ENCODE data around the gene KLHL36.
A peak's percentile ranks its signal among the peaks of the same experiment; 100 is the strongest.

KLHL36 gene

DNA sequence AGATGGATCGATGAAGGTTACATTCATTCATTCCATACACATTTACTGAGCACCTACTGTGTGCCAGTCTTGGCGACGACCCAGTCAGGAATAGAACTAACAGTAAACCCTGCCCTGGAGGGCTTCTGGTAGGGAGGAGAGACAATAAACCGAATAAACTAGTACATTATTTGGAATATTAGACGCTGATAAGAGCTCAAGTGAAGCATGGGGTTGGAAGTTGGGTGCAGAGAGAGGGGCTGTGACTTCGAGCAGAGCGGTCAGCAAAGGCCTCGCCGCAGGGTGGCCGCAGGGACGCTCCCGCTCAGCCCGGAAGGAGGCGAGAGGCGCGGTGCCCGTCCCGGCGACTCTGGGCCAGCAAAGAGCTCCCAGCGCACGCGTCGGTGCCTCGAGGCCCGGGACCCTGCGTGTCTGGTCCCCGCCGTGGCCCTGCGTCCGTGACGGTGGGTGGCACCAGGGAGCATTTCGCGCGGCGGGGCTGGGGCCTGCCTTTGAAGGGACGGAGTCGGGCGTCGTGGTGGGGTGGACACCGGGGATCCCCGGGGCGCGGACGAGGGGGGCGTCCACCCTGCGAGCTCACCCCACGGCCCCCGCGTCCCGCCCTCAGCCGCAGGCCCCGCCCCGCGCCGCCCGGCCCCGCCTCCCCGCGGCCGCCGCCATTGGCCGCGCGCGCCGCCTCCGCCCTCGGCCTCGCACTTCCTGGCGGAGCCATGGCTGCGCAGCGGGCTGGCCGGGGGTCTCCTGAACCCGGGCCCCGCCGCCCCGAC, at the start of gene KLHL36:
KLHL36 (plus strand) TSS at position 684 of the 767 bp plus-strand sequence. CDS start 2,357 bp downstream, outside the sequence.
- DNase-seq = peak; percentile 68

DNA sequence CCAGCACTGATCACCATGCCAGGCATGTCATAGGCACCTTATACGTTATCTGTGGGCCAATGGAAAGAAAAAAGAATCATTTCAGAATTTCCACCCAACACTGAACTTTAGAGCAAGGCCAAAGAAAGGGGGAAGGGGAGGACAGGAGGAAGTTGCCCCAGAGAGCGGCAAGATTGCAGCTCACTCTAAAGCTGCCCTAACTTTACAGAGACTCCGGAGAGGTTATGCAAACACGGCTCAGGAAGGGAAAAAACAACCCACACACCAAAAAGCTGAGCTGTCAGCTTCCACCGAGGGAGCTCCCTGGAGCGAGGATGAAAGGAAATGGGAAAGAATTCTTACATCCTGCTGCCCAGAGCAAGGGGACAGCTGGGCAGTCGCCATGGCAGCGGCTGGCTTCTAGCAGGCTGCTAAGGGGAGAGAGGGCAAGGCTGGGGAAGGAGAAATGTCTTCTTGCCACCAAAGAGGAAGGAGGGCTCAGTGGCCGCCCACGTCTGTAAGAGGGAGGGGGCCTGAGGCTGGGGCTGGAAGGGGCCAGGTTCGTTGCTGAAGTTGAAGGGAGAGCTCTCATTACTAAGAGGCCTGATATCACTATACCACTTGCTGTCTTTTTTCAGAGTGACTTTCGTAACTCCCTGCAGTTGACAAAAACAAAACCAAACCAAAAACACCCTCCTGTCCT, 48.6 kb upstream of the KLHL36 start:
- peak; percentile 93 for DNase-seq

DNA sequence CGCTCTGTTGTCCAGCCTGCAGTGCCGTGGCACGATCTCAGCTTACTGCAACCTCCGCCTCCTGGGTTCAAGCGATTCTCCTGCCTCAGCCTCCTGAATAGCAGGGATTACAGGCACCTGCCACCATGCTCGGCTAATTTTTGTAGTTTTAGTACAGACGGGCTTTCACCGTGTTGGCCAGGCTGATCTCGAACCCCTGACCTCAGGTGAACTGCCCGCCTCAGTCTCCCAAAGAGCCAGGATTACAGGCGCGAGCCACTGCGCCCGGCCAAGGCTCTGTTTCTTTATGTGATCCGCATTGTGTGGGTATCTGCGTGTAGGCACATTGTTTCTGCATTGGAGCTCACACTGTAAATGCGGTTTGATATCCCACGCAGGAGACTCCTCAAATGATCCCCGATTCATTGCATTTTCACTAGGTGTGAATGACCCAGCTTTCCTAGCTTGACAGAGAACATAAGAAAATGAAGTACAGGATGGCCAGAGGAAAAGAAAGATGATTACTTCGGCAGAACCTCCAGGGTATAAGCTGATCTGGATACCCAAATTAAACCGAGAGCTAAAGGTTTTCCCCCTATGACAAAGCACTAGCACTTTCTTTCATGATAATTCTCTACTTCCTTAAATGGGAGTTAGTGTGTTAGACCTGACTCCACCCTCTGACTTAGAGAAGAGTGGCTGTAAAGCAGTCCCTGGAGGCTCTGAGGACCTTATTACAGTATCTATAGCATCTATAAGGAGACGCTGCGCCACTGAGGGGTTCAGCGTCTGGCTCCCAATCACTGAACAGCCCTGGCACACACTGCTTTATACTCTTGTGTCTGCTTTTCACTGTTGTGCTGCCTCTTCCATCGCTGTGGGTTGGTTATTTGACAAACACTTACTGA, 47.7 kb upstream of the KLHL36 start:
- DNase-seq = peak; percentile 10

- peak; percentile 45 for DNase-seq
Observed at GRCh38 chr16:84603140-84603816, 45.0 kb upstream of the KLHL36 start.

- no peak for DNase-seq
Observed at GRCh38 chr16:84603940-84604339, 44.4 kb upstream of the KLHL36 start.

DNA sequence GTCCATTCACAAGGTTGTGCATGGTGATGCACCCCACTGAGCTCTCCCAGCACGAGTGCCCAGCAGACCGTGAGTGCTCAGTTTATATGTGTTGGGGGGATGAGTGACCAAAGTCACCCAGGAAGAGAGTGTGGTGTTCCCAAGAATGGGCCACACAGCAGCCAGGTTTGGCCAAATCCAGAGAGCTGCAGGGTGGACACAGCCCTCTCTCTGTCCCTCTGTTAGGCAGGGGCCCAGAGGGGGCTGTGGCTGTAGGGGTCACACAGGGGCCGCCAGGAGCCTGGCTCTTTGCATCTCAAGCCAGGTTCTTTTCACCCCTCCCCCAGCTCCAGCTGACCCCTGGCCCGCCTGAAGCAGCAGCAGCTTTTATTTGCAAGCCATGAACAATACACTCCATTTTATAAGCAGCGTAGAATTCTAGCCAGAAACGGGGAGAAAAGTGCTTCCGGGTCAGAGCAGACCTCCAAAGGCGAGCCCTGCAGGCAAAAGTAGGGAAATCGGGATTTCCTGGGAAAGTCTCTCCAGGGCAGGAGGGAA, 43.8 kb upstream of the KLHL36 start:
- DNase-seq = no peak

DNA sequence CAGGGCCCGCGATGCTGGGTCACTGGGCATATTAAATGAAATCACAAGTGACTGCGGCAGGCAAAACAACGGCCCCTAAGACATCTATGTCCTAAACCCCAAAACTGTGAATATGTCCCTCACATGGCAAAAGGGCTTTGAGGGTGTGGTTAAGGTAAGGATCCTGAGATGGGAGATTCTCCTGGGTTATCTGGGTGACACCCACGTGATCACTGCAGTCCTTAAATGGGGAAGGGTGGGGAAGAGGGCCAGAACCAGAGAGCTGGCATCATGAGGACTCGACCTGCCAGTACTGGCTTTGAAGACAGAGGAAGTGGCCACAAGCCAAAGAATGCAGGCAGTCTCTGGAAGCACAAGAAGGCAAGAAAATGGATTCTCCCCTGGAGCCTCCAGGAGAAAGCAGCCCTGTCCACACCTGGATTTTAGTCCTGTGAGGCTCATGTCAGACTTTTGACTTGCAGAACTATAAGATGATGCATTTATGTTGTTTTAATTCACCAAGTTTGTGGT, 42.9 kb upstream of the KLHL36 start:
- DNase-seq = no peak

- no peak for DNase-seq
Observed at GRCh38 chr16:84606081-84606875, 42.0 kb upstream of the KLHL36 start.

- no peak for DNase-seq
Observed at GRCh38 chr16:84607061-84607460, 41.2 kb upstream of the KLHL36 start.

GRCh38 chr16:84607694-84608093, 40.6 kb upstream of the KLHL36 start:
- no peak for DNase-seq

DNA sequence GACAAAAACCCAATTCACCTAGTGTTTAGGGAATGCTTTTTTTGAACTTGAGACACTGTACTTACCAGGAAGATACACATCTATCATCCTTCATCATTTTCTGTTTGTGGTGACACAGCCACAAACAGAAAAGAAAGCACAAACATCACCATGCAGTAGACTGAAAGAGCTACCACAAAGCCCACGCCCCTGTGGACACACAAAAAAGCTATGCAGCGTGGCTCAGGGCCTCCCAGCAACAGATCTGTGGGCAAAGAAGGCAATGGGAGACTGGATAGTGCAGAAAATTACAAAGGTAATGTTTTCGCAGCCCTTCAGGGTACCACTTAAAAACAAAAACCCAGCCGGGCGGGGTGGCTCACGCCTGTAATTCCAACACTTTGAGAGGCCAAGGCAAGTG, 40.0 kb upstream of the KLHL36 start:
- DNase-seq = no peak

DNA sequence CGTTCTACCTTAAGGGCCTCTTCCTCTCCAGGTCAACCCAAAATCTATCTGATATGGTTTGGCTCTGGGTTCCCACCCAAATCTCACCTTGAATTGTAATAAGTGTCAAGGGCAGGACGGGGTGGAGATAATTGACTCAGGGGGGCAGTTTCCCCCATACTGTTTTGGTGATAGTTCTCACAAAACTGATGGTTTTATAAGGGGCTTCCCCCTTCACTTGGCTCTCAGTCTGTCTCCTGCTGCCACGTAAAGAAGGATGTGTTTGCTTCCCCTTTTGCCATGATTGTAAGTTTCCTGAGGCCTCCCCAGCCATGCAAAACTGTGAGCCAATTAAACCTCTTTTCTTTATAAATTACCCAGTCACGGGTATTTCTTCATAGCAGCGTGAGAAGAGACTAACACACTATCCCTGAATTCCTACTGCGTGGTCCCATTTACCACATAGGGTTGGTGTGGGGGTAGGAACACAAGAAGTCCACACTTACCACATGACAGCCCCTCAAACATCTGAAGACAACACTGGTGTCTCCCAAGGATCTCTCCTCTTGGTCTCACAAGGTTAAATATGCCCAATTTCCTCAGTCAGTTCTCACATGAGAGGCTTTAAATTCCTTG, 38.6 kb upstream of the KLHL36 start:
- no peak for DNase-seq

GRCh38 chr16:84610376-84610775, 37.9 kb upstream of the KLHL36 start:
- DNase-seq = no peak

GRCh38 chr16:84611041-84611440, 37.3 kb upstream of the KLHL36 start:
- no peak for DNase-seq

GRCh38 chr16:84612686-84613085, 35.6 kb upstream of the KLHL36 start:
- no peak for DNase-seq

GRCh38 chr16:84613408-84614072, 34.8 kb upstream of the KLHL36 start:
- DNase-seq = no peak

DNA sequence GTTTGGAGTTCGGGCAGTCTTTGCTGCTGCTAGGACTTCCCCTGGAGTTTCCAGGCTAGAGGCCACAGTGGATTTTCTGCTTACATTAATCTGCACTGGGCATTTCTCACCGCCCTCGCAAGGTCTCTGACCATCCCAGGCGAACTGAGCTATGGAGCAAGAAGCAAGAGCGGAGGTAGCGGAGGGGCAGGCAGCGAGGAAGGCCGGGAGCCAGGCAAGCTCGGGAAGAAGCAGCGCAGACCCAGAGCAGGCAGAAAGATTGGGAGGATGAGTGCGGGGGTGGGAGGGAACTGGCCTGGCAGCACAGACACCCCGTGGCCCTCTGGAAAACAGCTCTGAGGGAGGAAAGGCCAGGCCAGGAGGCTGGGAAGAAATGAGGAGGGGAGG, 34.2 kb upstream of the KLHL36 start:
- DNase-seq = no peak

DNA sequence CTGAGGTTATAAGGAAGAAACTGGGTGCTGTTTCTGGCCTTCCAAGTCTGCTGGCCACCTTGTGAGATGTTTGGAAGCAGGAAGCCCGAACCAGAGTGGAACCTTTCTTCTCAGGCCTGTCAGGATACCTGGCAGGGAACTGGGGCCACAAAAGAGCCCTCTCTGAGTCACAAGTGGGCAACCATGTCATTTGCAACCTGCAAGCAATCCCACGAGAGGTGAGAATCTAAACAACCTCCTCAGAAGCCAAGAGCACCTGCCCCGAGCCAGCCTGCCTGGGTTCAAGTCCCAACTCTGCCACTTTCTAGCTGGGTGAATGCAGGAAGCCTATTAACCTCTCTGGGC, 33.7 kb upstream of the KLHL36 start:
- no peak for DNase-seq

DNA sequence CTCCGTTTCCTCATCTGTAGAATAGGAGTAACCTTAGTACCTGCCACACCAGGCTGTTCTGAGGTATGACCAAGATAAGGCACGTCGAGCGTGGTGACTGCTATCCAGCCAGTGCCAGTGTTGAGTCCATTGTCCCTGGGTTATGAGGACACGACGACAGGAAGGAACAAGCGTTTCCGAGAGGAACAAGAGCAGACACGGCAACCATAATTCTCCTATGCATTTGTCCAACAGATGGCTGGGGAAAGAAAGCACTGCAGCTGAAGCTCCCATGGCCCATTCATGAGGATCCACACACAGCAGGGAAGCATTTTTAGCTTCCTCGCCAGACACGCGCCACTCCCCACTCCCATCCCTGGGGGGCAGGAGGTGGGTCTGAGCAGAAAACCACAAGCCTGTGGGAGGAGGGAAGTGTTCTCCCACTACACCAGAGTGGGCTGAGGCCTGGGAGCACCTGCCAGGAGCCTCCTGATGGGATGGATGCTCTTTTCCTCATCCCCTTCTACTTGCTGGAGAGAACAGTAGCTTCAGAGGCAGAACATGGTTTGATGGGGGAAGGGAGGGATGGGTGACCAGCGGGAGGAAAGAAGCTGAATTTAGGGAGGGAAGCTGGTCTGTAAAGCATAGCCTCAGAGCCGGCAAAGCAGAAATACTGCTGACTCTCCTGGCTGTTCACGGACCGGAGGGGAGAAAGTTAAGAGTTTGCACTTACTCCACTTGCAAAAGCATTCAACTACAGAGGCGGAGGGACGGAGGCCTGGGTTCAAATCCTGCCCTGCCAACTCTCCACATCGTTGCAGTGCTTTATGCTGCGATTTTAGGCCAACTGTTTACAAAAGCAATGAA, 33.1 kb upstream of the KLHL36 start:
- DNase-seq = peak; percentile 74

DNA sequence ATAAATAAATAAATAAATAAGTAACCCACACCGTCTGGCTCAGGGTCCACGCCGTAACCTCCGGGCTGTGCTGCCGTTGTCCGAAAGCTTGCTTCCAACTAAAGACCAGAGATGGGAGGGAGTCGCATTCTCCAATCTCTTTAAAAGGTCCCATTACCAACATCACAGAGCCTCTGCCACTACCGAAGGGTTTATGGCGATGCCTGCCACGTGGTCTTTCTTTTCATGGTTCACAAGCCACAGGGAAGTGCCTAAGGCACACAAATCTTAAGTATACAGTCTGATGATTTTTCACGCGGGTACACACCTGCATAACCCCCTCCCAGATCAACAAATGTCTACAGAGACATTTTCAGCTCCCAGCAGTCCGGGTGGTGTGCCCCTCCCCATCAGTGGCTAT, 31.8 kb upstream of the KLHL36 start:
- peak; percentile 40 for DNase-seq
